Measurements from ENCODE around the gene OR10H5.

GRCh38 chr19:15825753-15826152 lies 38.3 kb downstream of the OR10H5 start:
- no peak for TF ChIP-seq CTCF (IDR thresholded peaks at IDR 0.05)
- TF ChIP-seq POLR2AphosphoS5 (IDR thresholded peaks at IDR 0.05; ENCODE audit: low read depth, low read length): no peak

Data from Panc1 (cell line).